Stimulated activated CD4-positive, alpha-beta T cell treated with anti-CD3 and anti-CD28 coated beads, Interleukin-12 subunit alpha, Interleukin-12 subunit beta, amount 100 ng/mL, for 48 hours (primary cell): Measurements from ENCODE around the gene AMPD1.

ENCODE experiments used
- DNase-seq, 3 donors: peaks; one replicate each; pipeline ENCODE4 v3.0.0-alpha.2; 2020; ENCODE audit warnings: low read depth in 2 of 3, low spot score in 1 of 3

AMPD1 gene

GRCh38 chr1:114700036-114700600 lies 4.8 kb upstream of the AMPD1 start:
- DNase-seq = no peak

GRCh38 chr1:114696810-114697209 lies 1.5 kb upstream of the AMPD1 start:
- no peak for DNase-seq

GRCh38 chr1:114694540-114695310 lies 621 bp downstream of the AMPD1 start:
- DNase-seq = no peak

- no peak for DNase-seq
Measured at GRCh38 chr1:114692947-114693346, 2.4 kb downstream of the AMPD1 start.

- no peak for DNase-seq
Measured at GRCh38 chr1:114691061-114691460, 4.3 kb downstream of the AMPD1 start.

GRCh38 chr1:114690148-114690547 lies 5.2 kb downstream of the AMPD1 start:
- DNase-seq = no peak

GRCh38 chr1:114688526-114688925 lies 6.8 kb downstream of the AMPD1 start:
- no peak for DNase-seq

GRCh38 chr1:114685851-114686250 lies 9.5 kb downstream of the AMPD1 start:
- DNase-seq = no peak

- no peak for DNase-seq
Measured at GRCh38 chr1:114677691-114678090, 17.7 kb downstream of the AMPD1 start.

- DNase-seq = no peak
Measured at GRCh38 chr1:114676115-114676514, 19.2 kb downstream of the AMPD1 start.

- DNase-seq = no peak
Measured at GRCh38 chr1:114671939-114672275, 23.4 kb downstream of the AMPD1 start.

- DNase-seq = no peak
Measured at GRCh38 chr1:114671011-114671938, 24.1 kb downstream of the AMPD1 start.

GRCh38 chr1:114670083-114671010 lies 25.0 kb downstream of the AMPD1 start:
- DNase-seq = peak; percentile 72 to 87 (median 81)

- DNase-seq = no peak
Measured at GRCh38 chr1:114669562-114670082, 25.7 kb downstream of the AMPD1 start, which contains the start of gene DENND2C. Gene DENND2C (minus strand): TSS chr1:114670049. CDS start chr1:114625984, 44,065 bp downstream.

- DNase-seq = no peak
Measured at GRCh38 chr1:114668784-114669561, 26.4 kb downstream of the AMPD1 start.

GRCh38 chr1:114668373-114668772 lies 27.0 kb downstream of the AMPD1 start:
- DNase-seq = no peak

GRCh38 chr1:114666954-114667353 lies 28.4 kb downstream of the AMPD1 start:
- no peak for DNase-seq

GRCh38 chr1:114660238-114660637 lies 35.1 kb downstream of the AMPD1 start:
- DNase-seq = no peak

GRCh38 chr1:114651893-114652292 lies 43.5 kb downstream of the AMPD1 start:
- DNase-seq = no peak

- no peak for DNase-seq
Measured at GRCh38 chr1:114648503-114648902, 46.8 kb downstream of the AMPD1 start.
